OCI-LY7 (cell line): ENCODE measurements around the gene VENTX.

ENCODE experiments used
- EZH2phosphoT487 ChIP-seq: fragments of 200-600 bp; sonication (generic); IDR thresholded peaks from 2 replicates; pipeline ENCODE4 v1.6.1; 2018; ENCODE audit warnings: low read depth, borderline replicate concordance, mild to moderate bottlenecking, mixed run types, antibody characterized with exemption, low read length, moderate library complexity, mixed read lengths
- TF ChIP-seq, protein P1 (sequence below): fragments of 200-600 bp; sonication (generic); conservative IDR thresholded peaks from 2 replicates; pipeline ENCODE4 v1.5.1; 2014; ENCODE audit warnings: mild to moderate bottlenecking, antibody characterized with exemption, low read length, moderate library complexity, mixed read lengths

- TF ChIP-seq, protein P1, sequence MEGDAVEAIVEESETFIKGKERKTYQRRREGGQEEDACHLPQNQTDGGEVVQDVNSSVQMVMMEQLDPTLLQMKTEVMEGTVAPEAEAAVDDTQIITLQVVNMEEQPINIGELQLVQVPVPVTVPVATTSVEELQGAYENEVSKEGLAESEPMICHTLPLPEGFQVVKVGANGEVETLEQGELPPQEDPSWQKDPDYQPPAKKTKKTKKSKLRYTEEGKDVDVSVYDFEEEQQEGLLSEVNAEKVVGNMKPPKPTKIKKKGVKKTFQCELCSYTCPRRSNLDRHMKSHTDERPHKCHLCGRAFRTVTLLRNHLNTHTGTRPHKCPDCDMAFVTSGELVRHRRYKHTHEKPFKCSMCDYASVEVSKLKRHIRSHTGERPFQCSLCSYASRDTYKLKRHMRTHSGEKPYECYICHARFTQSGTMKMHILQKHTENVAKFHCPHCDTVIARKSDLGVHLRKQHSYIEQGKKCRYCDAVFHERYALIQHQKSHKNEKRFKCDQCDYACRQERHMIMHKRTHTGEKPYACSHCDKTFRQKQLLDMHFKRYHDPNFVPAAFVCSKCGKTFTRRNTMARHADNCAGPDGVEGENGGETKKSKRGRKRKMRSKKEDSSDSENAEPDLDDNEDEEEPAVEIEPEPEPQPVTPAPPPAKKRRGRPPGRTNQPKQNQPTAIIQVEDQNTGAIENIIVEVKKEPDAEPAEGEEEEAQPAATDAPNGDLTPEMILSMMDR, result no peak
- no peak for TF ChIP-seq EZH2phosphoT487
These were observed 34.6 kb upstream of the VENTX start for GRCh38 chr10:133202778-133203651.
